ENCODE measurements around the gene PADI3.

Gene PADI3

DNA sequence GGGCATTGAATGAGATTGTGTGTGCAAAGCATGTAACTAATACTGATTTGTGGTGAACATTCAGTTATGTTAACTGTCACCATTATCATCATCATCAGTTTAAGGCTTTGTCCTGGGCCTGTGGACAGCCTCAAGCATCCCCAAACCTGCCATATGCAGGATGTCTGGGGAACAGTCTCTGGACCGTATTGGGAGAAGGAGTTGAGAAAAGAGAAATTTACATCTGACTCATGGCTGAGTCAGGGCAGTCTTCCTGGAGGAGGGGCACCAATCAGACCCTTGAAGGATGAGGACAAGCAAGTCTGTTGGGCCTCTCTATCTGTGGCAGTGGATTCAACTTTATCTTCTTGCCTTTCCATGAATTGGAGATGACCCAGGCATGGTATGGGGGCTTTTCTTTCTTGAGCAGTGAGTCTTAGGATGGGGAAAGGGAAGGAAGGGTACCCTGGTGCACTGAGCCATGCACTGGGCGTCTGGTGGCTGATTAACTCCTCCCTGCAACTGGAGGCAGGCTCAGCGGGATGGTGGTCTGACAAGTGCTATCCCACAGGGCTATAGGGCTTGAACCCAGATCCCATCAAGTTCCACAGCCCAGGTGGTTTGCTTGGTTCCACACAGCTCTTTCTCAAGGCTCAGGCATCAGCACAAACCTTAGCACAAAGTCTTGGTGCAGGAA, 2.9 kb downstream of the PADI3 start:
- H3K4me3 ChIP-seq (ENCODE audit: low read depth, low read length): no peak overlapping the region
- TF ChIP-seq, protein P1, sequence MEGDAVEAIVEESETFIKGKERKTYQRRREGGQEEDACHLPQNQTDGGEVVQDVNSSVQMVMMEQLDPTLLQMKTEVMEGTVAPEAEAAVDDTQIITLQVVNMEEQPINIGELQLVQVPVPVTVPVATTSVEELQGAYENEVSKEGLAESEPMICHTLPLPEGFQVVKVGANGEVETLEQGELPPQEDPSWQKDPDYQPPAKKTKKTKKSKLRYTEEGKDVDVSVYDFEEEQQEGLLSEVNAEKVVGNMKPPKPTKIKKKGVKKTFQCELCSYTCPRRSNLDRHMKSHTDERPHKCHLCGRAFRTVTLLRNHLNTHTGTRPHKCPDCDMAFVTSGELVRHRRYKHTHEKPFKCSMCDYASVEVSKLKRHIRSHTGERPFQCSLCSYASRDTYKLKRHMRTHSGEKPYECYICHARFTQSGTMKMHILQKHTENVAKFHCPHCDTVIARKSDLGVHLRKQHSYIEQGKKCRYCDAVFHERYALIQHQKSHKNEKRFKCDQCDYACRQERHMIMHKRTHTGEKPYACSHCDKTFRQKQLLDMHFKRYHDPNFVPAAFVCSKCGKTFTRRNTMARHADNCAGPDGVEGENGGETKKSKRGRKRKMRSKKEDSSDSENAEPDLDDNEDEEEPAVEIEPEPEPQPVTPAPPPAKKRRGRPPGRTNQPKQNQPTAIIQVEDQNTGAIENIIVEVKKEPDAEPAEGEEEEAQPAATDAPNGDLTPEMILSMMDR (IDR thresholded peaks at IDR 0.05; ENCODE audit: low read depth, low read length): no peak

DNA sequence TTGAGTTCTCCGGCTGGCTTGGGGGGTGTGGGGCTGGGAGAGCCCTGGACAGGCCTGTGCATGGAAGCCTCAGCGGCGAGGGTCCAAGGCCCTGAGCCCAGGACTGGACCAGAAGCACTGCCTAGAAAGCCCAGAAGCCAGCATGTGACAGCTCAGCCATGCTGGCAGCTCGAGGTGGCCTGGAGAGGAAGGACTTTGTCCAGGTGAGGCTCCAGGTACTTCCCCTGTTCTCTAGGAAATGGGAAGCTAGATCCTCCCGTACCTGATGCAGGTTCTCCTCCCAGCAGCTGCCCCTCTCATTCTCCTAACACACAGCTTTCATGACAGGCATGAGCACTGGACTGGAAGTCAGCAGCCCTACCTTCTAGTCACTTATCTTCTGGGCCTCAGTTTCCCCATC, 6.4 kb downstream of the PADI3 start:
- H3K4me3 ChIP-seq (ENCODE audit: low read depth, low read length): no peak overlapping the region
- TF ChIP-seq, protein P1 (IDR thresholded peaks at IDR 0.05; ENCODE audit: low read depth, low read length): no peak

DNA sequence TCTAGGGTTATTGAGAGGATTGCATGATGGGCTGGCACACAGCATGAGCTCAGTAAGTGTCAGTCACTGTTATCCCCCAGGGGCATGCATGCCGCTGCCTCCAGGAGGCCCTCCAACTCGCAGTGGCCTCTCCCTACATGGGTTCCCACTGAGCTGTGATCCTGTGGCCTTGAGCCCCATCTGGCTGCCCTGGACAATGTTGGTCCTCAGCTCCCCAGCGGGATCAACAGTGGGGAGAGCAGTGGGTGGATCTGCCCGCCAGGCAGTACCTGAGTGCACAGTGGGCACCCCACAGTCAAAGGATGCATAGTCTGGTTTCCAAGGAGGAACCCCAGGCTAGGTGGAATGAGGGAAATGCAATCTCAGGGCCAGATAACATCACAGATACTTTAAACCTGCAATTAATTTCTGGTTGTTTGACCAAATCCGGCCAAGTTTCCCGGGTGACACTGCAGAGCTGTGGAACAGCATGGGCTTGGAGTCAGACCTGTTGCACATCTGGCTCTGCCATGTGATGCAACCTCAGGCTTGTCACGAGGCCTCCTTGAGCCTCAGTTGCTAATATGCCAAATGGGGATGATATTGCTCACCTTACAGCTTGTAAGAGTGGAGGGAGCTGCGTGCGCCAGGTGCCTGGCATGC, 9.3 kb downstream of the PADI3 start:
- TF ChIP-seq, protein P1 (IDR thresholded peaks at IDR 0.05; ENCODE audit: low read depth, low read length): no peak
- H3K4me3 ChIP-seq (ENCODE audit: low read depth, low read length): no peak overlapping the region

DNA sequence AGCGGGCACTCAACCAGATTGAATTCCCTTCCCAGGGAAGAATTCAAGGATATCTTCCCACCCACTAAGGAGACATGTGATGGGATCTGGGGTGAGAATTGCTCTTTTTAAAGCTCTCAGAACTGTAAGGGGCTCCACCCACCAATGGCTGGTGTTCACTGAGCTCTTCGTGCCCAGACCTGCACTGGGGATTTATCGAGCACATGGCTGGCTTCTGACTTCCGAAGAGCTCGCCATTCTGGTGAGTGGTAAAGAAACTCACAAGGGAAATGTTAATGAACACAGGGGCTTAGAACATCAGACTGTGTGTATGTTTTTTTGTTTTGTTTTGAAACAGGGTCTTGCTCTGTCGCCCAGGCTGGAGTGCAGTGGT, 9.8 kb downstream of the PADI3 start:
- TF ChIP-seq, protein P1 (IDR thresholded peaks at IDR 0.05; ENCODE audit: low read depth, low read length): no peak
- no peak overlapping the region for H3K4me3 ChIP-seq (ENCODE audit: low read depth, low read length)

DNA sequence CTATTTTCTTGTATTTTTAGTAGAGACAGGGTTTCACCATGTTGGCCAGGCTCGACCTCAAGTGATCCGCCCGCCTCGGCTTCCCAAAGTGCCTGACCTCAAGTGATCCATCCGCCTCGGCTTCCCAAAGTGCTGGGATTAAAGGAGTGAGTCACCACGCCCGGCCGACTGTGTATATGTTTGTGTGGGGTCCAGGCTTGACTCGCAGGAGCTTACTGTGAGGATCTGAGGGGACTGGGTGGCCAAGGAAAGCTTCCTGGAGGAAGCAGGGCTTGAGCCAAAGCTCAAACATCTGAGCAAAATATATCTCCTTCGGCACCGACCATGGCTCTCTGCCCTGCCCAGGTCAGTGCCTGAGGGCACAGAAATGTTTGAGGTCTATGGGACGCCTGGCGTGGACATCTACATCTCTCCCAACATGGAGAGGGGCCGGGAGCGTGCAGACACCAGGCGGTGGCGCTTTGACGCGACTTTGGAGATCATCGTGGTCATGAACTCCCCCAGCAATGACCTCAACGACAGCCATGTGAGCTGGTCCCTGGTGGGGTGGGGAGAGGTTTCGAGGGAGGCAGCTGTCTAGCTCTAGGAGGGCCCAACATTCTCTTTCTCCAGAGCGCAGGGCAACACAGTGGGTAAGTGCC, 10.5 kb downstream of the PADI3 start:
- H3K4me3 ChIP-seq (ENCODE audit: low read depth, low read length): no peak overlapping the region
- TF ChIP-seq, protein P1 (IDR thresholded peaks at IDR 0.05; ENCODE audit: low read depth, low read length): no peak

DNA sequence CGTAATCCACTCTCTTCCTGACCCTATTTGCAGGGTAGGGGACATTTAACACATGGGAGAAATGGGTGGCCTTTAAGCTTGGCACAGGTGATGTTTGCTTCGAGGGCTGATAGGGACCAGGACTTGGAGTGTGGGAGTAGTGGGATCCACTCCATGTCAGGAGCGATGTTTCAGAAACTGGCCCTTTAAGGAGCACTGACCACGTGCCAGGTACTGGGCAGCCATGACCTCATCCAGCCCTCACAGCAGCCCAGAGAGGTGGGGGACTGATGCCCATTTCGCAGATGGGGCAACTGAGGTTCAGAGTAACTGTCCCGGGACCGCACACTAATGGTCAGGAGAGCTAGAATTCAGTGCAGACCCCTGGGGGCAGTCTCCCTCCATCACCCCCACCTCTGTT, 11.4 kb downstream of the PADI3 start:
- H3K4me3 ChIP-seq (ENCODE audit: low read depth, low read length): no peak overlapping the region

More for the DNA sequence above, 11.4 kb downstream of the PADI3 start:
- TF ChIP-seq, protein P1 (IDR thresholded peaks at IDR 0.05; ENCODE audit: low read depth, low read length): no peak

Data from WI38 (cell line).